Gastroesophageal sphincter (tissue), 3 donors: ENCODE data around the gene SENP1.

Source experiments
- POLR2A ChIP-seq, 2 donors: fragments of 450-650 bp; IDR thresholded peaks; one replicate each; pipeline ENCODE4 v1.6.1; 2017; ENCODE audit warnings: antibody characterized with exemption in 2 of 2, mild to moderate bottlenecking in 2 of 2, moderate library complexity in 1 of 2
- TF ChIP-seq, protein P1 (sequence below), 4 experiments: fragments of 200-600 bp in 2 of 4; fragments of 450-650 bp in 2 of 4; sonication (generic) in 1 of 4; IDR thresholded peaks; one replicate each; pipeline ENCODE4 v1.5.1; 2017 to 2019; ENCODE audit warnings: antibody characterized with exemption in 4 of 4, mild to moderate bottlenecking in 2 of 4, moderate library complexity in 2 of 4

DNA sequence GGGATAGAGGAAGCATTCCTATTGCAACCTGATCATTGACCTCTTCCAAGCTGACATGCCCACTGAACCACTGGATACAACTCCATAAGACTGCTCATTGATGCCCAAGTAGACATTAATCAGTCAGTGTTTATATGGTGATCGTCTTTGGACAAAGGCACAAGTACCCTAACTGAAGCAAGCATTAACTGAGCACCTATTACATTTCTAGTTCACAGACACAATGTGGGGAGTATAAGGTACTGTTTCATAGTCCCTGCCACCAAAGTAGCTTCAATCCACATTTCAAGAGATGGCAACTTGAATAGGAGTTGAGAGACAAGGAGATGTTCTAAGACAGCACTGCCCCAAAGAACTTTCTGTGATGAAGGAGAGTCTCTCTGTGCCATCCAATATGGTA is 90.8 kb downstream of the SENP1 start:
- TF ChIP-seq, protein P1, sequence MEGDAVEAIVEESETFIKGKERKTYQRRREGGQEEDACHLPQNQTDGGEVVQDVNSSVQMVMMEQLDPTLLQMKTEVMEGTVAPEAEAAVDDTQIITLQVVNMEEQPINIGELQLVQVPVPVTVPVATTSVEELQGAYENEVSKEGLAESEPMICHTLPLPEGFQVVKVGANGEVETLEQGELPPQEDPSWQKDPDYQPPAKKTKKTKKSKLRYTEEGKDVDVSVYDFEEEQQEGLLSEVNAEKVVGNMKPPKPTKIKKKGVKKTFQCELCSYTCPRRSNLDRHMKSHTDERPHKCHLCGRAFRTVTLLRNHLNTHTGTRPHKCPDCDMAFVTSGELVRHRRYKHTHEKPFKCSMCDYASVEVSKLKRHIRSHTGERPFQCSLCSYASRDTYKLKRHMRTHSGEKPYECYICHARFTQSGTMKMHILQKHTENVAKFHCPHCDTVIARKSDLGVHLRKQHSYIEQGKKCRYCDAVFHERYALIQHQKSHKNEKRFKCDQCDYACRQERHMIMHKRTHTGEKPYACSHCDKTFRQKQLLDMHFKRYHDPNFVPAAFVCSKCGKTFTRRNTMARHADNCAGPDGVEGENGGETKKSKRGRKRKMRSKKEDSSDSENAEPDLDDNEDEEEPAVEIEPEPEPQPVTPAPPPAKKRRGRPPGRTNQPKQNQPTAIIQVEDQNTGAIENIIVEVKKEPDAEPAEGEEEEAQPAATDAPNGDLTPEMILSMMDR (IDR thresholded peaks at IDR 0.05), result no peak
- TF ChIP-seq POLR2A (IDR thresholded peaks at IDR 0.05), result no peak
